ENCODE data around the gene ABCA12. TPM values are rescaled to one million over a fixed set of nuclear protein-coding genes. Genes with fewer than 3 reads are reported as not detected.

ABCA12 gene
- total RNA-seq, 4 donors from 2014 or later = not detected

DNA sequence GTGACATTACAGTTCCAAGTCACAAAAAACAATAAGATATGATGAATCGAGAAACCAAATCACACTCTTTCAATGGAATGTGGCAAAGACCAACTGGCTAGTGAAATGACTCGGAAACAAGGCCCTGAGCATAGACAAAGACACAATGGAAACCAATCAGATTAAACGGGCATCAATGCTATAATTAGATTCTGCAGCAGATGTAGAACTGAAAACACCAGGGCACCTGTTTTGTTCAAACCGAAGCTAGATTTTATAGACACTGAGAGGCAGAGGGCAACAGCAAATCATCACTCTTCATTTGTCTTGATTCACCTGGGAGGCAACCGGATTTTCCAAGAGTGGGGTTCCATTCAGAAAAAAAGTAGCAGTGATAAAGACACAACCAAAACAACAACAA is 236.1 kb downstream of the ABCA12 start:
- no peak for TF ChIP-seq POLR2A (IDR thresholded peaks at IDR 0.05)
- TF ChIP-seq, protein P1, sequence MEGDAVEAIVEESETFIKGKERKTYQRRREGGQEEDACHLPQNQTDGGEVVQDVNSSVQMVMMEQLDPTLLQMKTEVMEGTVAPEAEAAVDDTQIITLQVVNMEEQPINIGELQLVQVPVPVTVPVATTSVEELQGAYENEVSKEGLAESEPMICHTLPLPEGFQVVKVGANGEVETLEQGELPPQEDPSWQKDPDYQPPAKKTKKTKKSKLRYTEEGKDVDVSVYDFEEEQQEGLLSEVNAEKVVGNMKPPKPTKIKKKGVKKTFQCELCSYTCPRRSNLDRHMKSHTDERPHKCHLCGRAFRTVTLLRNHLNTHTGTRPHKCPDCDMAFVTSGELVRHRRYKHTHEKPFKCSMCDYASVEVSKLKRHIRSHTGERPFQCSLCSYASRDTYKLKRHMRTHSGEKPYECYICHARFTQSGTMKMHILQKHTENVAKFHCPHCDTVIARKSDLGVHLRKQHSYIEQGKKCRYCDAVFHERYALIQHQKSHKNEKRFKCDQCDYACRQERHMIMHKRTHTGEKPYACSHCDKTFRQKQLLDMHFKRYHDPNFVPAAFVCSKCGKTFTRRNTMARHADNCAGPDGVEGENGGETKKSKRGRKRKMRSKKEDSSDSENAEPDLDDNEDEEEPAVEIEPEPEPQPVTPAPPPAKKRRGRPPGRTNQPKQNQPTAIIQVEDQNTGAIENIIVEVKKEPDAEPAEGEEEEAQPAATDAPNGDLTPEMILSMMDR (IDR thresholded peaks at IDR 0.05) = no peak
- no peak for TF ChIP-seq EP300 (IDR thresholded peaks at IDR 0.05)
- 69 to 73% methylated on average over 5 of the region's 5 CpGs for WGBS, 2 donors

GRCh38 chr2:214899751-214900150 is 238.7 kb downstream of the ABCA12 start:
- 87 to 91% methylated on average over 4 of the region's 4 CpGs for WGBS, 2 donors
- Histone ChIP-seq H3K9me3 (no peaks in the 10 kb centered on the region), H3K27ac (no peak overlapping the region), H3K36me3 (no peaks in the 10 kb centered on the region), H3K27me3 (no peaks in the 10 kb centered on the region), H3K4me1 (no peaks in the 10 kb centered on the region), H3K4me3 (no peak overlapping the region)
- TF ChIP-seq POLR2A (IDR thresholded peaks at IDR 0.05) = no peak
- no peak for TF ChIP-seq EP300 (IDR thresholded peaks at IDR 0.05)
- TF ChIP-seq, protein P1 (IDR thresholded peaks at IDR 0.05) = no peak
- DNase-seq (ENCODE audit: low spot score in 2 of 2) = no peak

More for the DNA sequence above, 236.1 kb downstream of the ABCA12 start:
- DNase-seq (ENCODE audit: low spot score in 2 of 2) = no peak
- Histone ChIP-seq H3K27me3 (no peaks in the 10 kb centered on the region), H3K4me3 (no peak overlapping the region), H3K36me3 (no peaks in the 10 kb centered on the region), H3K9me3 (no peaks in the 10 kb centered on the region), H3K4me1 (no peaks in the 10 kb centered on the region), H3K27ac (no peak overlapping the region)

- 85% methylated on average over 1 of the region's 1 CpG for WGBS, 2 donors
- Histone ChIP-seq H3K9me3 (no peaks in the 10 kb centered on the region), H3K27ac (no peak overlapping the region), H3K4me3 (no peak overlapping the region), H3K27me3 (no peaks in the 10 kb centered on the region), H3K36me3 (no peaks in the 10 kb centered on the region), H3K4me1 (no peaks in the 10 kb centered on the region)
- TF ChIP-seq, protein P1 (IDR thresholded peaks at IDR 0.05) = no peak
- TF ChIP-seq EP300 (IDR thresholded peaks at IDR 0.05) (no peak), POLR2A (IDR thresholded peaks at IDR 0.05) (no peak)
- no peak for DNase-seq (ENCODE audit: low spot score in 2 of 2)
Observed at GRCh38 chr2:214896274-214896673, 242.2 kb downstream of the ABCA12 start.

- H3K9me3 ChIP-seq = no peaks in the 10 kb centered on the region
- no peaks in the 10 kb centered on the region for H3K27me3 ChIP-seq
- H3K4me1 ChIP-seq = no peaks in the 10 kb centered on the region
- no peaks in the 10 kb centered on the region for H3K36me3 ChIP-seq
- TF ChIP-seq EP300 (IDR thresholded peaks at IDR 0.05) = no peak
- TF ChIP-seq, protein P1 (IDR thresholded peaks at IDR 0.05) = no peak
- no peak for TF ChIP-seq POLR2A (IDR thresholded peaks at IDR 0.05)
- no peak overlapping the region for H3K4me3 ChIP-seq
- DNase-seq (ENCODE audit: low spot score in 2 of 2) = no peak
- 90 to 97% methylated on average over 3 of the region's 3 CpGs for WGBS, 2 donors
- H3K27ac ChIP-seq = no peak overlapping the region
Observed at GRCh38 chr2:214895469-214895868, 243.0 kb downstream of the ABCA12 start.

DNA sequence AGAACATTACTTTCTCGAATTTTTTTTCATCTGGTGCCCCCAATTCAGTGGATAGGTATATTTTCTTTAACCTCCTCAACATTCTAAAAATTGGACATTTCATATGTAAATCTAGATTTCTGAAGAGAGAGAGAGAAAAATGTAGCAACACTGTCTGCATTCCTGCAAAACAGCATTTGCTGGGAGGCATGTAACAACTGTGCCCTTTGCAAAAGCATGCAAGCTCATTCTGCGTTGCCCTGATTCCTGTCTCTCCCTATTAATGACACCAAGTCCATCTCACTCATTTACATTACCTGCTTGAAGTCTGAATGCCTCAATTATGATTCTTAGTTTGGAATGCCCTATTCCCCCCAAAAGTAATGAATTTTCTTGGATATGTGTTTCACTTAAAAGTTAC is 249.1 kb downstream of the ABCA12 start:
- Histone ChIP-seq H3K27ac (no peak overlapping the region), H3K4me3 (no peak overlapping the region), H3K9me3 (no peaks in the 10 kb centered on the region), H3K4me1 (no peaks in the 10 kb centered on the region), H3K36me3 (no peaks in the 10 kb centered on the region), H3K27me3 (no peaks in the 10 kb centered on the region)
- TF ChIP-seq POLR2A (IDR thresholded peaks at IDR 0.05) (no peak), EP300 (IDR thresholded peaks at IDR 0.05) (no peak)
- TF ChIP-seq, protein P1 (IDR thresholded peaks at IDR 0.05) = no peak
- DNase-seq (ENCODE audit: low spot score in 2 of 2) = no peak
- 81% methylated on average over 2 of the region's 2 CpGs for WGBS, 2 donors

All from tibial nerve (tissue), 4 donors.